Glomerular endothelial cell (primary cell): ENCODE data around the gene SPOP. TPM values are rescaled to one million over a fixed set of nuclear protein-coding genes. Genes with fewer than 3 reads are reported as not detected.

Experiments used
- DNase-seq: peaks from one replicate; pipeline ENCODE4 v3.0.0-alpha.2; 2011; ENCODE audit warnings: low read depth, low spot score; ENCODE audit errors: extremely low read depth
- total RNA-seq: library from RNA; depleted of rRNA; stranded (reverse); fragments of >200 nt; gene quantifications from 2 replicates; pipeline ENCODE4 v1.2.3, GENCODE V29; 2015

Gene SPOP
- total RNA-seq, 1 donor from 2014 or later: 48.1 TPM

- DNase-seq: no peak
Measured at GRCh38 chr17:49588726-49589576, 88.9 kb downstream of the SPOP start.

- DNase-seq: no peak
Measured at GRCh38 chr17:49588312-49588711, 89.6 kb downstream of the SPOP start.

GRCh38 chr17:49587366-49588073 lies 90.4 kb downstream of the SPOP start:
- DNase-seq: no peak

- DNase-seq: no peak
Measured at GRCh38 chr17:49585422-49586027, 92.4 kb downstream of the SPOP start.

- no peak for DNase-seq
Measured at GRCh38 chr17:49583889-49584288, 94.0 kb downstream of the SPOP start.

- DNase-seq: no peak
Measured at GRCh38 chr17:49583226-49583625, 94.7 kb downstream of the SPOP start.

- no peak for DNase-seq
Measured at GRCh38 chr17:49582789-49583188, 95.1 kb downstream of the SPOP start.

GRCh38 chr17:49582055-49582722 lies 95.7 kb downstream of the SPOP start:
- no peak for DNase-seq

- no peak for DNase-seq
Measured at GRCh38 chr17:49581648-49581998, 96.3 kb downstream of the SPOP start.

- no peak for DNase-seq
Measured at GRCh38 chr17:49580981-49581647, 96.8 kb downstream of the SPOP start.

GRCh38 chr17:49580055-49580721 lies 97.7 kb downstream of the SPOP start:
- DNase-seq: no peak

- DNase-seq: no peak
Measured at GRCh38 chr17:49579522-49579921, 98.4 kb downstream of the SPOP start.

- no peak for DNase-seq
Measured at GRCh38 chr17:49578952-49579500, 98.9 kb downstream of the SPOP start.

- no peak for DNase-seq
Measured at GRCh38 chr17:49578414-49578813, 99.5 kb downstream of the SPOP start.

GRCh38 chr17:49577963-49578362 lies 99.9 kb downstream of the SPOP start:
- DNase-seq: no peak

- no peak for DNase-seq
Measured at GRCh38 chr17:49577650-49577934, 100.3 kb downstream of the SPOP start.

GRCh38 chr17:49576917-49577649 lies 100.8 kb downstream of the SPOP start:
- no peak for DNase-seq

- DNase-seq: no peak
Measured at GRCh38 chr17:49576088-49576916, 101.6 kb downstream of the SPOP start.

GRCh38 chr17:49575679-49576087 lies 102.2 kb downstream of the SPOP start, which contains the start of gene NXPH3:
Gene NXPH3 (plus strand): TSS chr17:49575871. CDS start chr17:49576220, 349 bp downstream.
- no peak for DNase-seq
